ENCODE measurements around the gene TUNAR.

DNA sequence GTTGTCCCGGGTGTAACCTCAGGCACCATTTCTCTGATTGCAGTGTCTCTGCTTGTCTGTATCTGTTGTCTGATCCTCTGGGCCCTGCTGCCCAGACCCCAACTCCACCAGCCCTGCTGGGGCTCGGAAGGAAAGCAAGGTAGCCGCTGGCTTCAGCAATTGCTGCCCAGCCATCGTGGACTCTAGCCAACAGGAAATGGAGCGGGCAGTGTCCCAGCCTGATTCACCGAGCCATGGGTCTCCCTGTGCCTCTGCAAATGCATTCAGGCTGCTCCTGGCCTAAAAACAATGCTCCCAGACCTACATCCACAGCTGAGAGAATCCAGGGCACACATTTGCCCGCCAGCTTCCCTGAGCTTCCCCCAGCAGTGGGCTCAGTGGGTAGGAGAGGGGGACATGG, 9.2 kb downstream of the TUNAR start:
- TF ChIP-seq, protein P1, sequence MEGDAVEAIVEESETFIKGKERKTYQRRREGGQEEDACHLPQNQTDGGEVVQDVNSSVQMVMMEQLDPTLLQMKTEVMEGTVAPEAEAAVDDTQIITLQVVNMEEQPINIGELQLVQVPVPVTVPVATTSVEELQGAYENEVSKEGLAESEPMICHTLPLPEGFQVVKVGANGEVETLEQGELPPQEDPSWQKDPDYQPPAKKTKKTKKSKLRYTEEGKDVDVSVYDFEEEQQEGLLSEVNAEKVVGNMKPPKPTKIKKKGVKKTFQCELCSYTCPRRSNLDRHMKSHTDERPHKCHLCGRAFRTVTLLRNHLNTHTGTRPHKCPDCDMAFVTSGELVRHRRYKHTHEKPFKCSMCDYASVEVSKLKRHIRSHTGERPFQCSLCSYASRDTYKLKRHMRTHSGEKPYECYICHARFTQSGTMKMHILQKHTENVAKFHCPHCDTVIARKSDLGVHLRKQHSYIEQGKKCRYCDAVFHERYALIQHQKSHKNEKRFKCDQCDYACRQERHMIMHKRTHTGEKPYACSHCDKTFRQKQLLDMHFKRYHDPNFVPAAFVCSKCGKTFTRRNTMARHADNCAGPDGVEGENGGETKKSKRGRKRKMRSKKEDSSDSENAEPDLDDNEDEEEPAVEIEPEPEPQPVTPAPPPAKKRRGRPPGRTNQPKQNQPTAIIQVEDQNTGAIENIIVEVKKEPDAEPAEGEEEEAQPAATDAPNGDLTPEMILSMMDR (IDR thresholded peaks at IDR 0.05), result no peak
- TF ChIP-seq POLR2AphosphoS5 (IDR thresholded peaks at IDR 0.05) (no peak), POLR2A (IDR thresholded peaks at IDR 0.05; ENCODE audit: low read depth) (no peak)

All from esophagus muscularis mucosa (tissue), 3 donors.